HUES6 (cell line): ENCODE results near the gene PBX3.
"Not testable (repeated sequence)": the region's sequence is repeated elsewhere in the genome, so short reads cannot be mapped to it uniquely, and the experiment has no call there.

Source experiments
- H3K27ac ChIP-seq: 2 replicates; pipeline ENCODE4 v1.7.0; 2013; ENCODE audit warnings: low read depth, mild to moderate bottlenecking, low read length, inconsistent platforms
- H3K27me3 ChIP-seq: 2 replicates; pipeline ENCODE4 v1.6.1; 2013; ENCODE audit warnings: low read length; ENCODE audit not compliant: control insufficient read depth, insufficient read depth
- H3K36me3 ChIP-seq: 2 replicates; pipeline ENCODE4 v1.6.1; 2013; ENCODE audit warnings: low read length; ENCODE audit not compliant: control insufficient read depth, insufficient read depth
- H3K4me1 ChIP-seq: 2 replicates; pipeline ENCODE4 v1.6.1; 2013; ENCODE audit warnings: low read length; ENCODE audit not compliant: control insufficient read depth, insufficient read depth
- H3K4me3 ChIP-seq: 2 replicates; pipeline ENCODE4 v1.5.1; 2013; ENCODE audit warnings: low read depth, low read length
- H3K9ac ChIP-seq: one replicate; pipeline ENCODE4 v1.6.1; 2013; ENCODE audit warnings: mild to moderate bottlenecking, low read length
- H3K9me3 ChIP-seq: 2 replicates; pipeline ENCODE4 v1.6.1; 2013; ENCODE audit warnings: low read depth, low read length; ENCODE audit not compliant: control insufficient read depth, insufficient read depth

PBX3 gene

DNA sequence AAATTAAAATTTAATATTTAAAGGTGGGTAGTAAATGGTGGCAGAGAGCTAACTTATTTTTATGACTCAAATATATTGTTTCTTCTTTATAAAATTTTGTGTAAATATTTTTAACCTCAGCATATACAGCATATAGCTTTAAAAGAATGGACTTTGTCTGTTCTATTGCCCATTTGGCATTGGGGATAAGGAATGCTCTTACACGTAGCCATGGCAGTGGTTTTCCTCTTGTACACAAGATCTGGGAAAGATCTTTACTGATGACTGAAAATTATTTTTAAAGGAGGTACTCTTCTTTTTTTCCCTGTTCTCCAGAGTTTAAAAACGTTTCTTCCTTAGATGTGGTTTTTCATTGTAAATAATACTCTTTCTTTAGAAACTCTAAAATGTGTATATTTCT lies 75.0 kb downstream of the PBX3 start:
- Histone ChIP-seq H3K9ac (no peak overlapping the region), H3K4me3 (no peak overlapping the region), H3K4me1 (no peaks in the 10 kb centered on the region; the same call in 1 of the 2 replicates), H3K27ac (no peak overlapping the region), H3K36me3 (no peaks in the 10 kb centered on the region), H3K27me3 (no peaks in the 10 kb centered on the region), H3K9me3 (no peaks in the 10 kb centered on the region)

DNA sequence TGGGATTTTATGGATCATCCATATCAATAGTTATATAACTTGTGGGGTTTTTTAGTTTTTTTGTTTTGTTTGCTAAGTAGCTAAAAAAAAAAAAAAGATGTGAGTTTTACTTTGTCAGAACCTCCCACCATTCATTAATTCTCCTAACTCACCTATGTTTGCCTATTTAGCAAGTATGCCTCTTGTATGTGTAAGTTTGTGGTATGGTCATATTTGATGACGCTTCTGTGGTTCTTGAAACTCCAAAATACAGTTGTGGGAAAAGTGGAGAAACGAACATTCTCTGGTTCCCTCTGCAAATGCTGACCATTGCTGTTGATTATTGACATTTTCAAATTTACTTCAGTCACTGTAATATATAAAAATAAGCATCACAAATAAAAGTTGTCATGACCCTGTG lies 75.7 kb downstream of the PBX3 start:
- H3K9ac ChIP-seq = no peak overlapping the region
- no peaks in the 10 kb centered on the region for H3K27me3 ChIP-seq
- no peaks in the 10 kb centered on the region; the same call in 1 of the 2 replicates for H3K4me1 ChIP-seq
- H3K9me3 ChIP-seq = no peaks in the 10 kb centered on the region
- no peak overlapping the region for H3K4me3 ChIP-seq
- no peak overlapping the region for H3K27ac ChIP-seq
- H3K36me3 ChIP-seq = no peaks in the 10 kb centered on the region

DNA sequence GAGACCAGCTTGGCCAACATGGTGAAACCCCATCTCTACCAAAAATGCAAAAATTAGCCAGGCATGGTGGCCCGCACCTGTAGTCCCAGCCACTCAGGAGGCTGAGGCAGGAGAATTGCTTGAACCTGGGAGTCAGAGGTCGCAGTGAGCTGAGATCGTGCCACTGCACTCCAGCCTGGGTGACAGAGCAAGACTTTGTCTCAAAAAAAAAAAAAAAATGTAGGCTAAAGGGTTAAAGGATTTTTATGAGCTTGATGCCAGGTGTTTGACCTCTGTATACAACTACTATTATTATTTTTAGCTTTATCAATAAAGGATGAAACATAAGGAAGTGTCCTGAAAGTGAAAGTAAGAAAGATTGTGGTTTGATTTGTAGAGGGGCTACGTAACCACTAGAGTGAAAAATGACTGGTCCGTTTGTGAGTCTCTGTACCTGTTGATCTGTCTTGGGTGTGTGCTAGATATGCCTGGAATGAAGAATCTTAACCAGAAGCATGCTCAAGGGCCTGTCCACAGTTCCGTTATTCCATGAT lies 76.8 kb downstream of the PBX3 start:
- H3K27ac ChIP-seq, H3K36me3 ChIP-seq, H3K9me3 ChIP-seq, H3K9ac ChIP-seq, H3K27me3 ChIP-seq, H3K4me3 ChIP-seq, H3K4me1 ChIP-seq: not testable (repeated sequence)

DNA sequence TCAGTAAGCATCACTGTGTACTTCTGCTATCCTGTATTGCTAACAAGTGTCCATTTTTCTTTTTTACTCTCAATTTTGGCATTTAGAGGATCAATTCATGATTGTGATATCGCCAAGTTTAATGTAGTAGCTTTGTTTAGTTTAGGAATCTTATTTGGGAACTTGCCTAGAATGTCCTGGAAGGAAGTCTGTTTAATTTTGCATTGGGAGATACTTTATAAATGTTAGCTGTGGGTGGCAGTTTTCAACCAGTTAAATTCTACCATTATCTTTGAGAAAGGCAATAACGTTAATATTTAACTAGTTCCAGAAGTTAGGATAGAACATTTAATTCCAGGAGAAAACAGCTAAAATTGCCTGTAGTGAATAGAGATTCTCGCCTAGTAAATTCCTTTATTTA lies 78.6 kb downstream of the PBX3 start:
- Histone ChIP-seq H3K4me3 (no peak overlapping the region), H3K27me3 (no peaks in the 10 kb centered on the region), H3K27ac (no peak overlapping the region), H3K4me1 (no peaks in the 10 kb centered on the region), H3K9ac (no peak overlapping the region), H3K36me3 (no peaks in the 10 kb centered on the region), H3K9me3 (no peaks in the 10 kb centered on the region)

DNA sequence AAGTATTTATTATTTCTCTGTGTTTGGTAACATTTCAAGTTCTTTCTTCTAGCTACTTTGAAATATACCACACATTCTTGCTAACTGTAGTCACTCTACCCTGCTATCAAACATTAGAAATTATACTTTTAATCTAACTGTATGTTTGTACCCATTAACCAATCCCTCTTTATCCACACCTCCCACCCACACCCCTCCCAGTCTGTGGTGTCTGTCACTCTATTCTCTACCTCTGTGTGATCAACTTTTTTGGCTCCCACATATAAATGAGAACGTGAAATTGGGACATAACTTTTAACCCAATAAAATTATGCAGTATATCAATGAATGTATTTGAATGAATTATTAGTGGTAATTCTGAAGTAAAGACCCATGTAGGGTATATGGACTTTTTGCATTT lies 79.7 kb downstream of the PBX3 start:
- Histone ChIP-seq H3K4me3 (no peak overlapping the region), H3K9me3 (no peaks in the 10 kb centered on the region), H3K27me3 (no peaks in the 10 kb centered on the region), H3K9ac (no peak overlapping the region), H3K4me1 (no peaks in the 10 kb centered on the region), H3K36me3 (no peaks in the 10 kb centered on the region), H3K27ac (no peak overlapping the region)

DNA sequence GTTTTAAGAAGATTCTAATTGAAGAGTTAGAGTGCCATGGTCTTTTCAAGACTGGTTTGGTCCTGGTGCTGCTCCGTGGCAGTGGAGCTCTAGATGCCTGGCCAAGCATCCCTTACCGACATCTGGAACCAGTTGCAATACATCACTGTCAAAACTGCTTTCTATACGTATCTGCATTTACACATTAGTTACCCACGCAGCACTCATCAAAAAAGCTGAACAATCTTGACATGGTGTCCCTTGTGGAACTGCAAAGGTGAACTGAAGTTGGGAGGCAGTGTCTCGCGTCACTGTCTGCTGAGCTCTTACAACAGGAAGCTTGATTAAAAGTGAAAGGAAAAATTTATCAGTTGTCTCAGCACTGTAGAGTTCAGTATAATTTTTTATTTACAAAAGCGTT lies 82.6 kb downstream of the PBX3 start:
- Histone ChIP-seq H3K4me3 (no peak overlapping the region), H3K9ac (no peak overlapping the region), H3K9me3 (no peaks in the 10 kb centered on the region), H3K4me1 (no peaks in the 10 kb centered on the region), H3K27ac (no peak overlapping the region), H3K36me3 (no peaks in the 10 kb centered on the region), H3K27me3 (no peaks in the 10 kb centered on the region)

DNA sequence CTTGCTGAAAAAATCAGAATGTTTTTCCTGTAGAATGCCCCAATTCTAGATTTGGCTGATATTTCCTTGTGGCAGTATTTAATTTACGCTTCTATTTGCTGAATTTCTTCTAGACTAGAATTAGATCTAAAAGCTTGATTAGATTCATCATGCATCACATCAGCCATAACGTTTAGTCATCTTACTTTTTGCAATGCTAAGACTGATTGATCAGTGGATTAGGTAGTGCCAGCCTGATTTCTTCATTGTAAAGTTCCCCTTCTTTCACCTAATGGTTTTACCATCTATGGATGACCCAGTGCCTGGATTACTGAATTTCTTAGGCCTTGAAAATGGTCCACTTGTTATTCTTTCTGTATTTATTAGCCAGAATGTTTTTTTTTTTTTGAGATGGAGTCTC lies 83.9 kb downstream of the PBX3 start:
- Histone ChIP-seq H3K4me3 (no peak overlapping the region), H3K9me3 (no peaks in the 10 kb centered on the region), H3K27me3 (no peaks in the 10 kb centered on the region), H3K36me3 (no peaks in the 10 kb centered on the region), H3K4me1 (no peaks in the 10 kb centered on the region), H3K9ac (no peak overlapping the region), H3K27ac (no peak overlapping the region)

DNA sequence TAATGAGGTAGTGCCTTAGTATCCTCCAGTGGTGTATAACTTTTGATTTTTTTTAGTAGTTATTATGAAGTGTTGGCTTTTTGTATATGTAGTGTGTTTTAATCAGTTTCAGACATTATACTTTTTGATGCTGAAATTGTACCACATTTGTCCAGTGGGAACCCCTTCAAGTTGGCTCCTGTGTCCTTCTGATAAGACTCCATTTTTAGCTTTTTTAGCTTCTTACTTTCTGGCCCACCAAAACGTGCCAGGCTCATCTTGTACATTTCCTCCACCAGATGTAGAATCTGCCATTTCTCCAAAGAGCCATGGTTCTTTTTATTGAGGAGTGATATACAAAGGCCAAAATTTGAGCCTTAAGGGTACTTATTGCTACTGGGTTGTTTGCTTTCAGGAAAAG lies 84.4 kb downstream of the PBX3 start:
- H3K27ac ChIP-seq = no peak overlapping the region
- no peaks in the 10 kb centered on the region for H3K36me3 ChIP-seq
- no peak overlapping the region for H3K4me3 ChIP-seq
- H3K27me3 ChIP-seq = no peaks in the 10 kb centered on the region
- H3K9ac ChIP-seq = no peak overlapping the region
- no peaks in the 10 kb centered on the region for H3K9me3 ChIP-seq
- no peaks in the 10 kb centered on the region for H3K4me1 ChIP-seq

DNA sequence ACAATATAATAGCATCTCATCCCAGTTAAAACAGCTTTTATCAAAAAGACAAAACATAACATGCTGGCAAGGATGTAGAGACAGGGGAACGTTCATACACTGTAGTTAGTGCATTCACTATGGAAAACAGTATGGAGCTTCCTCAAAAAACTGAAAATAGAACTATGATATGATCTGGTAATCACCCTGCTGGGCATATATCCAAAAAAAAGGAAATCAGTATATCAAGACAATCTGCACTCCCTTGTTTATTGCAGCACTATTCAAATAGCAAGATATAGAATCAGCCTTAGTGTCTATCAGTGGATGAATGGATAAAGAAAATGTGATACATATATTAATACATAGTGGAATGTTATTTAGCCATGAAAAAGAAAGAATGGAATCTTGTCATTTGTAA lies 88.5 kb downstream of the PBX3 start:
- no peaks in the 10 kb centered on the region for H3K27me3 ChIP-seq
- no peaks in the 10 kb centered on the region for H3K9me3 ChIP-seq
- no peak overlapping the region for H3K9ac ChIP-seq
- no peaks in the 10 kb centered on the region for H3K36me3 ChIP-seq
- H3K4me3 ChIP-seq = no peak overlapping the region
- H3K27ac ChIP-seq = no peak overlapping the region
- no peaks in the 10 kb centered on the region for H3K4me1 ChIP-seq

DNA sequence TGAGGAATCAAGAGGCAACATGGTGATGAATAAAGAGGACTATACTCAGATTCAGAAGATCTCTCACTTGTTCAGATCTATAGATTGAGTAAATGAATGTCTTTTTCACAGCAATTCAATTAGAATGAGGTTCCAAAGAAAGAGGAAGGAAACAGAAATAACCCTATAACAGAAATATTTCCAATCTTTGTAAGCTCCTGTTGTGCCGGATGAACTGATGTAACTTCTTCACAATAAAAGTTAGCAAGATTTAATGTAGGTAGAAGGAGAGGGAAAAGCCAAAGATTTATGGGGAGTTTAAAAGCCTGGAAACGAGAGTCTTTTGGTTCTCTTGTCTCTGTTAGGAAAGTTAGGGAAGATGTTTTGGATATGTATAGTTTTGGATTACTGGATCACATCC lies 92.1 kb downstream of the PBX3 start:
- Histone ChIP-seq H3K9me3 (no peaks in the 10 kb centered on the region), H3K4me3 (no peak overlapping the region), H3K9ac (no peak overlapping the region), H3K4me1 (peaks cover 28% of the 10 kb centered on the region), H3K27me3 (no peaks in the 10 kb centered on the region), H3K27ac (no peak overlapping the region), H3K36me3 (no peaks in the 10 kb centered on the region)

DNA sequence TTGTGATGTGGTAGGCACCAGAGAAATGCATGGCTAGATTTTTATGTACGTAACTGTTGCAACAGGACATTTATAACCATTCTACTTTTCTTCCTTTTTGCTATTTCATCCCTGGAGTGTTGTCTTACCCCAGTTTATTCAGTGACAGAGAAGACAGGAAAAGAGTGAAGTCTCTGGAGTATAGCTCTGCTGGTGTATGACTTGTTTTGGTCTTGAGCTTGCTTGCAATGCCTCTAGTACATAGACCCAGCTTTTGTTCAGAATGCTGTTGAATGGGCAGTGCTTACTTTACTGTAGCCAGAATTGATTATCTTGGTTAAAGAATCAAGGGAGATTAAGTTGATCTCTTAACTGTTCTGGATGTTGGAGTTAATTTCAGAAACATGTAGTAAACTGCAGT lies 94.3 kb downstream of the PBX3 start:
- H3K36me3 ChIP-seq = no peaks in the 10 kb centered on the region
- H3K4me1 ChIP-seq = peaks cover 41% of the 10 kb centered on the region
- no peaks in the 10 kb centered on the region for H3K27me3 ChIP-seq
- no peak overlapping the region for H3K4me3 ChIP-seq
- H3K27ac ChIP-seq = no peak overlapping the region
- no peaks in the 10 kb centered on the region for H3K9me3 ChIP-seq
- no peak overlapping the region for H3K9ac ChIP-seq

DNA sequence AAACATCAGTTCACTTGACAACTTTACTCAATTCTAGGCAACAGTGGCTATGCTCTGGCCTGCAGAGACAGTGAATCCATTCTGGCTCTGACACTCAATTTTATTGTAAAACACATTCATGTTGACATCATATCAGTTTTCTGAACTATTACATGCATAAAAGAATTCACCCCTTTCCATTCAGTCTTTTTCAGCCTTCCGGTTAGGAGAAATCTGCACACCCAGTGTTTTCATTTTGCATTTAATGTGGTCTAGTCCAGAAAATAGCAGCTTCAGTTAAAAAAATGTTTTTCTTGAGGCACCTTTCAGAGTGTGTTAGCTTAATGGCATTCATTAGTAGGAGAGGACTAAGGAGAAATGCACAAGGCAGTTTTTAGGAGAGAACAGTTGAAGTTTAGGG lies 95.1 kb downstream of the PBX3 start:
- Histone ChIP-seq H3K4me3 (no peak overlapping the region), H3K9ac (no peak overlapping the region), H3K27ac (no peak overlapping the region), H3K27me3 (no peaks in the 10 kb centered on the region), H3K36me3 (no peaks in the 10 kb centered on the region), H3K9me3 (no peaks in the 10 kb centered on the region), H3K4me1 (peaks cover 41% of the 10 kb centered on the region)
